Measurements from ENCODE around the gene MAJIN. TPM values are rescaled to one million over a fixed set of nuclear protein-coding genes. Genes with fewer than 3 reads are reported as not detected.

Gene MAJIN
- total RNA-seq, 2 donors from 2014 or later = 7.4 TPM; not detected in 1

GRCh38 chr11:65017937-65018336 is 46.0 kb upstream of the MAJIN start:
- TF ChIP-seq POLR2A (IDR thresholded peaks at IDR 0.05) (no peak), POLR2AphosphoS5 (IDR thresholded peaks at IDR 0.05) (no peak)
- TF ChIP-seq, protein P1, sequence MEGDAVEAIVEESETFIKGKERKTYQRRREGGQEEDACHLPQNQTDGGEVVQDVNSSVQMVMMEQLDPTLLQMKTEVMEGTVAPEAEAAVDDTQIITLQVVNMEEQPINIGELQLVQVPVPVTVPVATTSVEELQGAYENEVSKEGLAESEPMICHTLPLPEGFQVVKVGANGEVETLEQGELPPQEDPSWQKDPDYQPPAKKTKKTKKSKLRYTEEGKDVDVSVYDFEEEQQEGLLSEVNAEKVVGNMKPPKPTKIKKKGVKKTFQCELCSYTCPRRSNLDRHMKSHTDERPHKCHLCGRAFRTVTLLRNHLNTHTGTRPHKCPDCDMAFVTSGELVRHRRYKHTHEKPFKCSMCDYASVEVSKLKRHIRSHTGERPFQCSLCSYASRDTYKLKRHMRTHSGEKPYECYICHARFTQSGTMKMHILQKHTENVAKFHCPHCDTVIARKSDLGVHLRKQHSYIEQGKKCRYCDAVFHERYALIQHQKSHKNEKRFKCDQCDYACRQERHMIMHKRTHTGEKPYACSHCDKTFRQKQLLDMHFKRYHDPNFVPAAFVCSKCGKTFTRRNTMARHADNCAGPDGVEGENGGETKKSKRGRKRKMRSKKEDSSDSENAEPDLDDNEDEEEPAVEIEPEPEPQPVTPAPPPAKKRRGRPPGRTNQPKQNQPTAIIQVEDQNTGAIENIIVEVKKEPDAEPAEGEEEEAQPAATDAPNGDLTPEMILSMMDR (IDR thresholded peaks at IDR 0.05) = no peak
- 96% methylated on average over 6 of the region's 6 CpGs for WGBS
- Histone ChIP-seq H3K4me3 (no peak overlapping the region), H3K27ac (no peak overlapping the region), H3K9me3 (no peaks in the 10 kb centered on the region), H3K4me1 (replicated peaks) (no peaks in the 10 kb centered on the region), H3K27me3 (replicated peaks; ENCODE audit: insufficient read depth) (no peaks in the 10 kb centered on the region), H3K36me3 (no peaks in the 10 kb centered on the region)
- intact Hi-C loops (cut with DNase I) = no loop called here
- DNase-seq (ENCODE audit: low spot score) = no peak

GRCh38 chr11:65016705-65017104 is 44.8 kb upstream of the MAJIN start:
- no peaks in the 10 kb centered on the region for H3K36me3 ChIP-seq
- no peaks in the 10 kb centered on the region for H3K4me1 ChIP-seq (replicated peaks)
- H3K27ac ChIP-seq = no peak overlapping the region
- no peaks in the 10 kb centered on the region for H3K27me3 ChIP-seq (replicated peaks; ENCODE audit: insufficient read depth)
- no peak for DNase-seq (ENCODE audit: low spot score)
- TF ChIP-seq POLR2A (IDR thresholded peaks at IDR 0.05) = no peak
- TF ChIP-seq POLR2AphosphoS5 (IDR thresholded peaks at IDR 0.05) = no peak
- TF ChIP-seq, protein P1 (IDR thresholded peaks at IDR 0.05) = no peak
- no peak overlapping the region for H3K4me3 ChIP-seq
- WGBS = 79% methylated on average over 4 of the region's 4 CpGs
- no peaks in the 10 kb centered on the region for H3K9me3 ChIP-seq
- intact Hi-C loops (cut with DNase I) = no loop called here

DNA sequence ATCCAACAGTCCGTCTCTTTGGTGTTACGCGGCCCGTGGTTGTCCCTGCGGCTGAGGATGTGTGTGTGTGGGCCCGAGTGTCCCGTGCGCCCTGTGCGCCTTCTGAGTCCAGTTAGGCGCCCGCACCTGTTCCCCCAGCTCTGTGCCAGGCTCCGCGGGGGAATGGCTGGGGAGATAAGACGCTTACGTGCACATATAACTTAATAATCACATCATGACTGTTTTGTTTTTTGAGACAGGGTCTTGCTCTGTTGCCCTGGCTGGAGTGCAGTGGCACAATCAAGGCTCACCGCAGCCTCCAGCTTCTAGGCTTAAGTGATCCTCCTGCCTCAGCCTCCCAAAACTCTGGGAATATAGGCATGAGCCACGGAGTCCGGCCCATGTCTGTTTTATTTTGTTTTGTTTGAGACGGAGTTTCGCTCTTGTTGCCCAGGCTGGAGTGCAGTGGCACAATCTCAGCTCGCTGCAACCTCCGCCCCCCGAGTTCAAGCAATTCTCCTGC is 42.9 kb upstream of the MAJIN start:
- H3K27me3 ChIP-seq (replicated peaks; ENCODE audit: insufficient read depth) = no peaks in the 10 kb centered on the region
- H3K27ac ChIP-seq = peak overlapping the region; percentile 99
- TF ChIP-seq, protein P1 (IDR thresholded peaks at IDR 0.05) = no peak
- TF ChIP-seq POLR2AphosphoS5 (IDR thresholded peaks at IDR 0.05) (no peak), POLR2A (IDR thresholded peaks at IDR 0.05) (no peak)
- H3K36me3 ChIP-seq = no peaks in the 10 kb centered on the region
- H3K9me3 ChIP-seq = no peaks in the 10 kb centered on the region
- intact Hi-C loops (cut with DNase I) = loop anchor here (2.0 kb wide), 1 partner anchor 98 kb away; the partner anchor contains the start of gene ATG2A
- no peaks in the 10 kb centered on the region for H3K4me1 ChIP-seq (replicated peaks)
- WGBS = 40% methylated on average over 18 of the region's 23 CpGs
- H3K4me3 ChIP-seq = peak overlapping the region; percentile 68 to 76
- peak; percentile 12 for DNase-seq (ENCODE audit: low spot score)

DNA sequence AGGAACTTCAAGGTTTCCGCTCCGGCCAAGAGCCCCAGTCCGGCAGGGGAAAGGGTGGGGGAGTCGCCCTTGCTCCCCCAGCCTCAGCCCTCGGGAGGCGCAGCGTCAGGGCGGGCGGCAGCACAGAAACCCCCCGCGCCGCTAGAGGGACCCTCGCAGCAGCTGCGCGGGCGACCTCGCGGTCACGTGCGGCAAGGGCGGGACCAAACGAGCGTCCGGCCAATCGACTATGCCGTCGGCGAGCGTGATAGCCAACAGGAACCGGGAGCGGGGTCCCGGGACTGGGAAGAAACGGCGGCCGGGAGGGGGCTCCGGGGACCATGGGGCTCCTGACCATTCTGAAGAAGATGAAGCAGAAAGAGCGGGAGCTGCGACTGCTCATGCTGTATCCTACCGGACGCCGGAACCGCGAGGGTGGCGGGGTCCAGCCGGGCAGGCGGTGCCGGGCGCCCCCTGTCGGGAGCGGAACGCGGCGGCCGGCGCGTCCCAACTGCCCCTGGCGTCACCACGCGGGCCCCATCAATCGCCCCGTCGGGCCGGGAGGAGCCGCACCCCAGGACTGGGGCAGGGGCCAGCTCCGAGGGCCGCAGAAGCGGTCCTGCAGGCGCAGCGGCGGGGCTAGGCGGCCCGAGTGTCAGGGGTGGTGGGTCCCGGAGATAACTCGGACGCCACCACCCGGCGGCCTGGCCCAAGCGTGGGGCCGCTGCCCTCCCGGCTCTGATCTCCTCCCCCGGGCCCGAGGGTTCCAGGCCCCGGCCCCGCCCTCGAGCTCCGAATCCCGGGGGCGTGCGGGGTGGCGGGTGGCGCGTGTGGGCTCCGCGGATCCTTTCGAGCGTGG is 42.2 kb upstream of the MAJIN start, which contains the start of gene ARL2:
Gene ARL2, plus strand, starts transcription at position 273 of the 838 bp plus-strand sequence. Its CDS starts 48 bp downstream, at position 321.
- peak; percentile 58 for TF ChIP-seq POLR2AphosphoS5 (IDR thresholded peaks at IDR 0.05)
- TF ChIP-seq POLR2A (IDR thresholded peaks at IDR 0.05) = no peak
- TF ChIP-seq, protein P1 (IDR thresholded peaks at IDR 0.05) = peak; percentile 82 to 97 (median 91)
- no peaks in the 10 kb centered on the region for H3K9me3 ChIP-seq
- H3K27ac ChIP-seq = peak within 1 kb of the TSS; percentile 99
- peak within 1 kb of the TSS; percentile 68 to 76 for H3K4me3 ChIP-seq
- no peaks in the 10 kb centered on the region for H3K27me3 ChIP-seq (replicated peaks; ENCODE audit: insufficient read depth)
- intact Hi-C loops (cut with DNase I) = loop anchor here (1.0 to 2.0 kb wide), 2 partner anchors 97 to 104 kb away; partner anchors contain the start of gene ATG2A
- H3K4me1 ChIP-seq (replicated peaks) = no peaks in the 10 kb centered on the region
- no peaks in the 10 kb centered on the region for H3K36me3 ChIP-seq
- DNase-seq (ENCODE audit: low spot score) = peak; percentile 88
- WGBS = under 1% methylated on average over 58 of the region's 96 CpGs

All from prostate gland (tissue), 2 donors.